ENCODE results near the gene LMAN2L. TPM values are rescaled to one million over a fixed set of nuclear protein-coding genes. Genes with fewer than 3 reads are reported as not detected.

Gene LMAN2L
- total RNA-seq, 1 donor: 31.1 TPM

GRCh38 chr2:96773922-96774321, 34.1 kb upstream of the LMAN2L start:
- H3K4me3 ChIP-seq (ENCODE audit: low read depth, low read length): no peak overlapping the region
- DNase-seq (ENCODE audit: low read depth): no peak
- no peak for TF ChIP-seq CTCF (IDR thresholded peaks at IDR 0.05; ENCODE audit: insufficient read depth, low read depth, low read length)

- H3K4me3 ChIP-seq (ENCODE audit: low read depth, low read length): no peak overlapping the region
- TF ChIP-seq CTCF (IDR thresholded peaks at IDR 0.05; ENCODE audit: insufficient read depth, low read depth, low read length): no peak
- DNase-seq (ENCODE audit: low read depth): no peak
These were observed 33.2 kb upstream of the LMAN2L start for GRCh38 chr2:96772903-96773671.

- no peak overlapping the region for H3K4me3 ChIP-seq (ENCODE audit: low read depth, low read length)
- DNase-seq (ENCODE audit: low read depth): no peak
- TF ChIP-seq CTCF (IDR thresholded peaks at IDR 0.05; ENCODE audit: insufficient read depth, low read depth, low read length): no peak
These were observed 32.1 kb upstream of the LMAN2L start for GRCh38 chr2:96771796-96772618.

GRCh38 chr2:96770442-96771202, 30.8 kb upstream of the LMAN2L start:
- no peak for DNase-seq (ENCODE audit: low read depth)
- no peak for TF ChIP-seq CTCF (IDR thresholded peaks at IDR 0.05; ENCODE audit: insufficient read depth, low read depth, low read length)
- H3K4me3 ChIP-seq (ENCODE audit: low read depth, low read length): no peak overlapping the region

GRCh38 chr2:96769814-96770213, 29.9 kb upstream of the LMAN2L start:
- H3K4me3 ChIP-seq (ENCODE audit: low read depth, low read length): no peak overlapping the region
- DNase-seq (ENCODE audit: low read depth): no peak
- TF ChIP-seq CTCF (IDR thresholded peaks at IDR 0.05; ENCODE audit: insufficient read depth, low read depth, low read length): no peak

- DNase-seq (ENCODE audit: low read depth): peak; percentile 55
- TF ChIP-seq CTCF (IDR thresholded peaks at IDR 0.05; ENCODE audit: insufficient read depth, low read depth, low read length): no peak
- no peak overlapping the region for H3K4me3 ChIP-seq (ENCODE audit: low read depth, low read length)
These were observed 28.3 kb upstream of the LMAN2L start for GRCh38 chr2:96768083-96768561.

Measured in fibroblast of villous mesenchyme (primary cell).